GM19351 (cell line): ENCODE data around the gene CLIP1.
"Not testable (repeated sequence)": the region's sequence is repeated elsewhere in the genome, so short reads cannot be mapped to it uniquely, and the experiment has no call there.

Source experiments
- ATAC-seq: cut with Tn5 transposase; IDR thresholded peaks from one replicate; pipeline ENCODE4 v1.9.1; 2021; ENCODE audit warnings: mild to moderate bottlenecking, moderate library complexity; ENCODE audit not compliant: unreplicated experiment

The CLIP1 gene

DNA sequence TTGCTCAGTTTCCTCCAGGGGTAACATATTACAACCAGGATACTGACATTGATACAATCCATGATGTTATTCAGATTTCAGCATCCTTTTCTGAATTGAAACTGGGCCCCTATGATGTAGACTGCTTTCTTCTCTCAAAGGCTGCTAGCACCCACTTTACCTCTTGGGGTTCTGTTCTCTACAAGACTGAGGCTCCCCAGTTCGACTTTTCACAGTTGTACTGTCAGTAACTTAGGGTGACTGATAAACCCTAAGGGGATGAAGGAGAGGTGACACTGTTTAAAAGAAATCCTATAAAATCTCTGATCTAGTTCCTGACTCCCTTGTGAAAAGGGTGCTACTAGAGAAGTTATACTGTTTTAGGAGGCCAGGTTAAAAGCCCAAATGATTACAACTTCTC, 157.0 kb downstream of the CLIP1 start:
- no peak for ATAC-seq

DNA sequence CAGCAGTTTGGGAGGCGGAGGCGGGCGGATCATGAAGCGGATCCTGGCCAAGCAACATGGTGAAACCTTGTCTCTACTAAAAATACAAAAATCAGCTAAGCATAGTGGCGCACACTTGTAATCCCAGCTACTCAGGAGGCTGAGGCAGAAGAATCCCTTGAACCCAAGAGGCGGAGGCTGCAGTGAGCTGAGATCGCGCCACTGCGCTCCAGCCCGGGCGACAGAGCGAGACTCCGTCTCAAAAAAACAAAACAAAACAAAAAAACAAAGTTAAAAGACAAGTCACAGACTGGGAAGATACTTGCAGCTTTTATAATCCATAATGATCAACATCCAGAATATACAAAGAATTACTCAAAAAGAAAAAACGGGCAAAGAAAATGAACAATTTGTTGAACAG, 161.7 kb downstream of the CLIP1 start:
- ATAC-seq, result not testable (repeated sequence)

DNA sequence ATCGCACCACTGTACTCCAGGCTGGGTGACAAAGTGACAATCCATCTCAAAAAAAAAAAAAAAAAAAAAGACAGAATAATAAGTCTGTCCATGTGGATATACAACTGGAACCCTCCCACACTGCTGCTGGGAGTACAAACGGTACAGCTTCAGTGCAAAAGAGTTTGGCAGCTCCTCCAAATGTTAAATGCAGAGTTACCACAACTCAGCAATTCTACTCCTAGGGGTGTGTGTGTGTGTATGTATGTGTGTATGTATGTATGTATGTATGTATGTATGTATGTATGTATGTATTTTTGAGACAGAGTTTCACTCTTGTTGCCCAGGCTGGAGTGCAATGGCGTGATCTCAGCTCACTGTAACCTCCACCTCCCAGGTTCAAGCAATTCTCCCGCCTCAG, 163.5 kb downstream of the CLIP1 start:
- ATAC-seq, result not testable (repeated sequence)

DNA sequence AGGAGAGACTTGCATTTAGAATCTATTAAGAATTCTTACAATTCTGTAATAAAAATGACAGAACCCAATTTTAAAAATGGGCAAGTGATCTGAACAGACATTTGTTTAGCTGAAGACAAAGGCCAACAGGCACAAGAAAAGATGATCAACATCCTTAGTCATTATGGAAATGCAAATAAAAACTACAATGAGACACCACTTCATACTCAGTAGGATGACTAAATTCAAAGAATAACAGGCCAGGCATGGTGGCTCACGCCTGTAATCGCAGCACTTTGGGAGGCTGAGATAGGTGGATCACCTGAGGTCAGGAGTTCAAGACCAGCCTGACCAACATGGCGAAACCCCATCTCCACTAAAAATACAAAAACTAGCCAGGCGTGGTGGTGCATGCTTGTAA, 164.0 kb downstream of the CLIP1 start:
- ATAC-seq, result not testable (repeated sequence)

DNA sequence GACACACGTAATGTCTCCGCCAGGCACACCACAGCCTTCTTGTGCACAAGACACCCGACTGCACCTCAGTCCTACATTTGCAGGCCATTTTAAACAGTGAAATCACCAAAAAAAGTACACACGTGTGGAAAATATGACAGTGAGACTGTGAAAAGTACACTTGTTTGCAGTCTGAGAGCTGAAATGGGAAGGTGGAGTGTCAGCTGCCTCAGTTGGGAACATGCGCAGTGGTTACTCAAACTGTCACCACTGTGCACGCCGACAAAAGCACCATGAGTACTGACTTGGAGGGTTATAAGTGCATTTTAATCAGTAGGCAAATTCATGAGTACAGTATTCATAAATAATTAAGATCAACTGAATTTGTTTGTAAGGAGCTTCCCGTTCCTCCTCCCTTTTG, 171.9 kb downstream of the CLIP1 start:
- no peak for ATAC-seq

DNA sequence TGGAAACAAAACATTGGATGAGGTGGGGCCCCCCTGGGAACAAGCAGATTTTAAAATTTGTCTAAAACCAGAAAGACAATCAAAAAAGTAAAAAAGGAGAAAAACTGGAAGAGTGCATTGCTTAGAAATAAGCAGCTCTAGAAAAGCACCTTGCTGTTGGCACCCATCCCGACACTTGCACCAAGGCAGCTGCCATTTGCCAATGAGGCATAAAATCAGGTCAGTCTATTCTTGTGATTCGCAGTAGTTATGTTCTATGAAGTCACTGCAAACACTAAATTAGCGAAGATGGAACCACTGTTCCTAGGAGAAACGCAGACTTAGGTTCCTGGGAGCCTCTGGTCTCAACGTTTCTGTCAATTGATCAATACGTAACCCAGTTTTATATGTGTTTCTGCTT, 172.4 kb downstream of the CLIP1 start:
- no peak for ATAC-seq

DNA sequence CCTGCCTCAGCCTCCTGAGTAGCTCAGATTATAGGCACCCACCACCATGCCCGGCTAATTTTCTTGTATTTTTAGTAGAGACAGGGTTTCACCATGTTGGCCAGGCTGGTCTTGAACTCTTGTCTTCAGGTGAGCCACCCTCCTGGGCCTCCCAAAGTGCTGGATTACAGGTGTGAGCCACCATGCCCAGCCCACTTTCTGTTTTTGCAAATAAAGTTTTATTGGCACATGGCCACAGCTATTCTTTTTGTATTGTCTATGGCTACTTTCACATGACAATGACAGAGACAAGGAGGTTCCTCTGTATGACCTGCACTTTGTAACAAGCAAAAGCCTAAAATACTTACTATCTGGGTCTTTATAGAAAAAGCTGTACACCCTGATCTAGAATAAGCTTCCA, 176.9 kb downstream of the CLIP1 start:
- no peak for ATAC-seq

DNA sequence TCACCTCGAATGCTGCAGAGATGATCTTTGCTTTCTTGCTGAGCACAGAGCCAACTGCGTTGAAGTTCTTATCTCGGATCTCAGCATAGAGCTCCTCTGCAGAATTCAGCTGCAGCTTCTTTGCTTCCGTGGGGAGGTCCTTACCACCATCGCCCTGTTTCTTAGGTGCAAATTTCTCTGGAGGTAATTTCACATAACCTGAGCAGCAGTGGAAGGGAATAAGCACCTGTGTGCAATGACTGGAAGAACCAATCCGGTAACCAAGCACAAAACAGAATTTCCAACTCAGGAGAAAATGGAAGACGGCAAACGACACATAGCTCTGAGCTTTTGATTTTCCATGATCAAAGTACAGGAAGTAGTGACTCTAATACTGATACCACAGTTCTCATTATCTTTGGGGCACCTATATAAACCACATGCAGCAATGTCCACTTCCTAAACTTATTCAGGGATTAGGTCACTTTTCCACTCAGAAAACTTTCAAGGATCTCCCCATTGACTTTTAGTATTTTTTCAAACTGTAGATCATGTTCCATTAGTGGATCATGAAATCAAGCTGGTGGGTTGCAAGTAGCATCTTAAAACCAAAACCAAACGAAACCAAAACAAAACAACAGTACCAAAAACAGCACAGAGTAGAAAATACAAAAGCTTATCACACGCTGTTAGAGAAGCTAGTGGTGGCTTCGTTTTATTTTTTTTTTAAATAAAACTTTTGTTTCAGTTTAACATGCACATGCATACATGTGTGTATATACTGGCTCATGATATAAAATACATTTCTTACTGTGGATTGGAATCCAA, 177.7 kb downstream of the CLIP1 start:
- no peak for ATAC-seq

DNA sequence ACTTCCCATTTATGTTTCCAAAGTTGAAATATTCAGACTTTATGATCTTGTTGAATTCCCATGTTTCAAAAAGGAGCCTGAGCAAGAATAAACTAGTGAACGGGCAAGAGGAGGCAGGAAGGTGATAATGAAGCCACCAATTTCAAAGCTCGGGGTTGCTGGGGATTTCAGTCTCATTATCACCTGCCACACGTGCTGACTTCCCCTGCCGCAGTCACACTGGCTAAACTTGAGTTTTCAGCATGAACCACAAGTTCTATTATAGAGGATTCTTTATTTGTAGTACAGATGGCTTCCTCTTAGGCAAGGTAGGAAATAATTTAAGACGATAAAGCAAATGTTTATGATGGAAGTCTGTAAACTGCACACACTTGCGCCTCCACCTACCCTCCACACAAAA, 178.5 kb downstream of the CLIP1 start:
- no peak for ATAC-seq

DNA sequence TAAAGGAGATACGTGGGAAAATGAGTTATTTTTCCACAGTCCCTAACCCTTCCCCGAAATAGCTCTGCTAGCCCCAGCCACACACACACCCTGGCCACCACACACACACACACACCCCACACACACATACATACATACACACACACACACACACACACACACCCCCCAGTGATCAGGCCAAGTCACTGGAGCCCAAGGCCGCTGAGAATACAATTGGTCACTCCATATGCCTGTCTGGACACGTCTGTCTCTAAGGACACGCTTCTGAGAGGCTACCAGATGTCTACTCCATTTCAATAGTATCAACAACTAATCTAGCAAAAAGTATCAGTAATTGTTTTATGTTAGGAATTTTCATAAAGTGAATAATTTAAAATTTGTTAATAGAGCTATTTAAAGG, 183.6 kb downstream of the CLIP1 start:
- ATAC-seq, result no peak

DNA sequence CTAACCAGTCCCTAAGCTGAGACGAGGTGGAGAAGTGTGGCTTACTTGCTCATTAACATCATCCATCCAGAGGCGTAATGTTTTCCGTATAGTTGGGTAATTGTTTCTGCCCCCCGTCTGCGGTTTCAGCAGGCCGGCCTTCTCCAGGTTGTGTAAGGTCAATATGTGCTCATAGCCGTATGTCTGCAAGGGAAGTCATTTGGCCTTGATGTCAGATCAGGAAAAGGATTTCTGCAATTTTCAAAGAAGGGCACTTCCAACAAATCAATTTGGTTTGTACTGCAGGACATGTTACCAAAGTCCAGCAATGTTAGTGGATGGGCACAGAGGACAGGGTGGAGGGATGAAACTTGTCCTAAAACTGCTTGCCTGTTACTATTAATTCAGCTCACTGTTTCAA, 186.7 kb downstream of the CLIP1 start:
- ATAC-seq, result no peak

DNA sequence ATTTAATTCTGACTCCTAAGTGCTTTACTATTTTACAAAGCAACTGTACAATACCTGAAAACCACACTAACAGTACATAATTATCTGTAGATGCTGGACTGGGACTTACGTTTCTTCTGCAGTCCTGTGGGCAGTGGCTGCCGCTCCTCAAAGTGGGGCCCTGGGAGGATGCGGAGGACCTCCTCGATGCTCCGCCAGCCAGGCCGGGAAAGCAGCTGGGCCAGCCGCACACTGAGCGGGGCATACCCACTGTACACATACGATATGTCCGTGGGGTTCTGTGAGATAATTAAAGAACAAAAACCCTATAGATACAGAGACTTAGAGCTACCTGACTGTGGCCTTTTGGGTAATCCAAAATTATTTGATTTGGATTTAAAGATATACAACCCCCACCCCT, 189.8 kb downstream of the CLIP1 start:
- ATAC-seq, result no peak

DNA sequence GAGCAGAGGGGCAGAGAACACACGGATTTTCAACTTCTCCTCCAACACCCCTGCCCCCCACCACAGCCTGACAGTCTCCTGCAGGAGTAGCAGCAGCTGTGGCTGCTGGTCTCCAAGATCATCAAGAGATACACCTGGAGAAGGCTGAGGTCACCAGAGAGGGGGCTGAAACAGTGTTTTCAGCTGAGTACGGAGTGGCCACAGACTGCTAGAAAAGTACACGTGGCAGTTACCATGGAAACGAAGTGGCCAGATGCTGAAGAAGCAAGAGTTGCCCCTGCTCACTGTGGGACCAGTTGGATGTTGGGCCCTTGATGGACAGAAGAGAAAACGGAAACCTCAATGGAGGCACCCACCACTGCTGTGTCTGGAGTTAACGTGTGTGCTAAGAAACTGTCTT, 191.7 kb downstream of the CLIP1 start:
- ATAC-seq, result no peak

DNA sequence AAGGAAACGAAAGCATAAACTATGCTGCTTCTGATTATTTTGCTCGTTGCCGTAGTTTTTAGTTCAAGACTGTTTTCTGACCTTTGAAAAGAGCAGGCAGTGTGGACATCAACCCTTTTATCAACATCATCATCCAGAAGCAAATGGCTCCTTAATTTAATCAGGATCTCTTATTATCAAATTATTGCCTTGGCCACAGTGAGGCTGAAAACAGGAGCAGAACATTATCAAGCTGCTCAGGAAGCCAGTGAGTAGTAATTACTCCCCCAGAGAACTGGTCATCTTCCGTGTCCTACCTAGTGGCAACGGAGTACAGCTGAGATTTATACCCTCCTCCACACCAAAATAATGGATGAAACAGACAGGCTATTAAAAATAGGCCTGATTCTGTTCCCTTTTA, 194.4 kb downstream of the CLIP1 start:
- ATAC-seq, result no peak

DNA sequence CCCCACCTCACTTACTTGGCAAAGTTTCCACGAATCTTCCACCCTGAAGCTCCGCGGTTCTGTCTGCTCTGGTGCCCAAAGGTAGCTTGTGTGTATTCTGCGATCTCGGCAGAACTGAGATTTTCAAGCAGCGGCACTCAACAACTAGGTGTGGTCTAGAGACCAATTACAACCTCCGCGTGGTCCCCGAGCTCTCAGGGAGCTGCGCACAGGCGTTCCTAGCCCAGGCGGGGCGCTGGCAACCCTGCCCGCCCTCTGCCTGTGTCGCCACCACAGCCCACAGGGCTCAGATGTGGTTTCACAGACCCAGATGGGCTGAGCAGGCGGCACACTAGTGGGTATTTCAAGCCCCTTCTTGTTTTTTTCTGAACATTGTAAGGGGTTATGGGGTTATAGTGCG, 195.1 kb downstream of the CLIP1 start:
- ATAC-seq, result no peak

DNA sequence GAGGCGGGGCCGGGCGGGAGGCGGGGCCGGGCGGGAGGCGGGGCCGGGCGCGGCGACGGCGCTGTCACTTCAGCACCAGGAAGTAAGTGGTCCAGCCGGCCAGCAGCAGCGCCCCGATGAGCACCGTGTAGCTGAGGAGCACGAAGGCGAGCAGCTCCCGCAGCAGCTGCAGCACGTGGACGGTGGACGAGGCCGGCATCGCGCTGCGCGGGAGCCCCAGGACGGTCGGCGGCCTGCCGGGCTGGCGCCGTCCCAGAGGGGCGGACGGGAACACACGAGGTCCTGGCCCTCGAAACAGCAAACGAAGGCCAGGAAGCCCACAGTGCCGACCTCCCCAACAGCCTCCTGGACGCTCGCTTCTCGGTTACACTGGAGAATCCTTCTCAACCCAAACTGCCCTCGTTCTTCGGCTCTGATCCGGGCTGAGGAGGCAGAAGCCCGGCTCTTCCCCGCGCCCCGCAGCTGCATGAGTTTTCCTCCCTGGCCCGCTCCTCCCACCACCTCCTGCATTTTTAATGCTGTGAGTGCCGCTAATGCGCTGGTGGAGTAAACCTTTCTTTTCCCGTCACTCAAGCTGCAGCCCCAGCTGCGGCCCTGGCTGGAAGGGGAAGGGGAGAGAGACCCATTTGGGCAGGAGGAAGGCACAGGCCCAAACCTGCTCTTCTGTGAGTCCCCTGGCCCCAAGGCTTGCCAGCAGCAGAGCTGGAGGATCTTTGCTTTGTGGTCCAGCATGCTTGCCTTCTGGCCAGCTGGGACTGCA, 195.9 kb downstream of the CLIP1 start:
- no peak for ATAC-seq

DNA sequence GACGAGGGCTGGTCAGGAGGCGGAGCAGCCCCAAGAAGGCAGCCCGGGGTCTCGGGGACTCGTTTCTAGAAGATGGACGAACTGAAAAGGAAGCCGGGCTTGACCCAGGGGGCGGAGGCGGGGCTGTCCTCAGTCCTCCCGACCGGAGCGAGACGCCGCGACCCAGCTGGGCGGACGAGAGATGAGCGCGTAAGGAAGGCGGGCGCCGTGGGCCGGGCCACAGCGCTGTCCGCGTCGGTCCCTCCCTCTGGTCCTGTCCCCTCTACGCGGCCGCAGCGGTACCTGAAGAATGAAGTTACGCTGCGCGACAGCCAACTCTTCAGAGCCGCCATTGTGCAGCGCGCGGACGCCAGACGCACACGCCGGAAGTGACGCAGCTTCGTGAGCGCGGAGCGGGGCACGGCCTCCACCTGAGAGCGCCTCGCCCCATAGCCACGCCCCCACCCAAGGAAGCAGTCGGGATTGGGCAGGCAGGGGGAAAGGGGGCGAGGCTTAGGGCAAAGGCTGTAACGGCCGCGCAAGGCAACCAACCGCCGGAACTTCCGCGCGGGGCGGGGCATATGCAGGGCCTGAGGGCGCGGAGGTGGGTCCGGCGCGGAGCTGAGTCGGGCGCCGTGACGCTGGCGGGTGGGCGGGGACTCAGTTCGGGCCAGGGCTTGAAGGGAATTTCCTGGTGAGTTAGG, 196.6 kb downstream of the CLIP1 start, which contains the start of gene DIABLO:
TSS of gene DIABLO (minus strand) at position 370 of the 683 bp plus-strand sequence. CDS start at position 332, 38 bp downstream.
- peak; percentile 86 for ATAC-seq
